Esophagus muscularis mucosa (tissue), 4 donors: ENCODE measurements around the gene SLC1A1. TPM values are rescaled to one million over a fixed set of nuclear protein-coding genes. Genes with fewer than 3 reads are reported as not detected.

Experiments used
- DNase-seq: peaks from one replicate; pipeline ENCODE4 v3.0.0-alpha.2; 2017; ENCODE audit errors: extremely low spot score
- H3K27ac ChIP-seq, 4 donors: fragments of 200-600 bp; sonication (generic); replicated peaks in 1 of 4; 1 replicate in 3 of 4; 2 replicates in 1 of 4; pipeline ENCODE4 v1.5.1; 2016 to 2019; ENCODE audit warnings: mild to moderate bottlenecking in 1 of 4
- H3K27me3 ChIP-seq, 4 donors: fragments of 200-600 bp; sonication (generic); one replicate each; pipeline versions ENCODE4 v1.5.1 to v1.6.0; 2016 to 2019
- H3K36me3 ChIP-seq, 4 donors: fragments of 200-600 bp; sonication (generic); one replicate each; pipeline ENCODE4 v1.5.1; 2016 to 2019
- H3K4me1 ChIP-seq, 4 donors: fragments of 200-600 bp; sonication (generic); one replicate each; pipeline ENCODE4 v1.5.1; 2016 to 2019
- H3K4me3 ChIP-seq, 4 donors: fragments of 200-600 bp; sonication (generic); 1 replicate in 2 of 4; 2 replicates in 2 of 4; pipeline ENCODE4 v1.5.1; 2016 to 2019; ENCODE audit warnings: mild to moderate bottlenecking in 4 of 4, moderate library complexity in 1 of 4
- H3K9me3 ChIP-seq, 4 donors: fragments of 200-600 bp; sonication (generic); 1 replicate in 3 of 4; 2 replicates in 1 of 4; pipeline ENCODE4 v1.5.1; 2016 to 2019
- CTCF ChIP-seq, 3 experiments: fragments of 200-600 bp in 2 of 3; fragments of 450-650 bp in 1 of 3; sonication (generic) in 2 of 3; IDR thresholded peaks; one replicate each; pipeline ENCODE4 v1.5.1; 2017 to 2019; ENCODE audit warnings: antibody characterized with exemption in 3 of 3, mild to moderate bottlenecking in 2 of 3, moderate library complexity in 1 of 3
- EP300 ChIP-seq: sonication (generic); formaldehyde crosslinking; IDR thresholded peaks from one replicate; pipeline ENCODE4 v1.6.1; 2017; ENCODE audit warnings: antibody characterized with exemption
- POLR2A ChIP-seq: fragments of 450-650 bp; IDR thresholded peaks from one replicate; pipeline ENCODE4 v1.6.1; 2017; ENCODE audit warnings: antibody characterized with exemption, moderate library complexity, mild to moderate bottlenecking, low read depth
- POLR2AphosphoS5 ChIP-seq, 2 donors: sonication (generic); formaldehyde crosslinking; IDR thresholded peaks; one replicate each; pipeline ENCODE4 v1.6.1; 2017; ENCODE audit warnings: antibody characterized with exemption in 2 of 2
- WGBS: methylation state at CpG from one replicate; pipeline ENCODE4 v1.1.5; 2018; 5-methylcytosine and 5-hydroxymethylcytosine counted together
- intact Hi-C: fragments of 100-400 bp; cut with DNase I; formaldehyde crosslinking; loops from one replicate; pipeline ENCODE4 v1.15.1; 2023
- total RNA-seq, 4 donors: library from RNA; depleted of rRNA; stranded (reverse); fragments of >200 nt; gene quantifications; one replicate each; pipeline versions ENCODE4 v1.1.0 to v1.2.1, GENCODE V29; 2016

SLC1A1 gene
- total RNA-seq, 4 donors from 2014 or later, result 2.0 to 3.5 (median 2.1) TPM

DNA sequence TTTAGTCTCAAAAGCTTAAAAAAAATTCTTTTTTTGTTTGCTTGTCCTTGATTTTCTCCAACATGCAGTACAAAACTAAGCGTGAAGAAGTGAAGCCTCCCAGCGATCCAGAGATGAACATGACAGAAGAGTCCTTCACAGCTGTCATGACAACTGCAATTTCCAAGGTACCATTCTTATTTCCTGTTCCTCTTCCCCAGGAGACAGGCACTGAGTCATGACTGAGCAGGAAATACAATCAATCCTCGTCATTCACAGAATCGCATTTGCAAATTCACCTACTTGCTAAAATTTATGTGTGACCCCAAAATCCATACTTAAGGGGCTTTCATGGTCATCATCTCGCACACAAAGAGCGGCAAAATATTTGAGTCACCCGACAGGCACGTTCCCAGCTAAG, 77.3 kb downstream of the SLC1A1 start:
- Histone ChIP-seq H3K4me1 (no peaks in the 10 kb centered on the region), H3K4me3 (no peak overlapping the region), H3K9me3 (no peaks in the 10 kb centered on the region), H3K27ac (no peak overlapping the region), H3K27me3 (no peaks in the 10 kb centered on the region), H3K36me3 (no peaks in the 10 kb centered on the region)
- intact Hi-C loops, result no loop called here
- WGBS, result 82% methylated on average over 8 of the region's 8 CpGs
- no peak for DNase-seq
- no peak for TF ChIP-seq CTCF (IDR thresholded peaks at IDR 0.05)

DNA sequence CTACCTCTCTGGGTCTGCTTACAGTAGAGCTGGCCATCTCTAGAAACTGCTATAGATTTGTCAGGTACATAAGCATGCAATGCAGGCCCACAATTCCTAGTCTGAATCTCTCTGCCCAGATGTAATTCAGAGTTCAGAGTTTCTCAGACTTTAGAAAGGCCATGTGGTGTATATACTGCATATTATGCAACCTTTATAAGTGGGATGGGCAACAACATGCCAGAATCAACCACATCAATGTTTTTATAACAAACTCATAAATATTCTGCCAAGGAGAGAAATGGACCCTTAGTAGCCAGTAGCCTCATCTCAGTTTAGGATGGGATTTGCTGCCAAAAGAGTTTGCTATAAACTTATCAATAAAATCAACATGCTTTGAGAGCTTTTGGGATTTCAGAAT, 78.8 kb downstream of the SLC1A1 start:
- H3K9me3 ChIP-seq, result no peaks in the 10 kb centered on the region
- TF ChIP-seq POLR2A (no peak), POLR2AphosphoS5 (IDR thresholded peaks at IDR 0.05) (no peak), EP300 (no peak), CTCF (IDR thresholded peaks at IDR 0.05) (no peak)
- H3K36me3 ChIP-seq, result no peaks in the 10 kb centered on the region
- no peak overlapping the region for H3K4me3 ChIP-seq
- no peaks in the 10 kb centered on the region for H3K27me3 ChIP-seq
- no peak for DNase-seq
- peaks cover 0 to 7% (median 4%) of the 10 kb centered on the region in 4 donors for H3K4me1 ChIP-seq
- intact Hi-C loops, result no loop called here
- H3K27ac ChIP-seq, result no peak overlapping the region

DNA sequence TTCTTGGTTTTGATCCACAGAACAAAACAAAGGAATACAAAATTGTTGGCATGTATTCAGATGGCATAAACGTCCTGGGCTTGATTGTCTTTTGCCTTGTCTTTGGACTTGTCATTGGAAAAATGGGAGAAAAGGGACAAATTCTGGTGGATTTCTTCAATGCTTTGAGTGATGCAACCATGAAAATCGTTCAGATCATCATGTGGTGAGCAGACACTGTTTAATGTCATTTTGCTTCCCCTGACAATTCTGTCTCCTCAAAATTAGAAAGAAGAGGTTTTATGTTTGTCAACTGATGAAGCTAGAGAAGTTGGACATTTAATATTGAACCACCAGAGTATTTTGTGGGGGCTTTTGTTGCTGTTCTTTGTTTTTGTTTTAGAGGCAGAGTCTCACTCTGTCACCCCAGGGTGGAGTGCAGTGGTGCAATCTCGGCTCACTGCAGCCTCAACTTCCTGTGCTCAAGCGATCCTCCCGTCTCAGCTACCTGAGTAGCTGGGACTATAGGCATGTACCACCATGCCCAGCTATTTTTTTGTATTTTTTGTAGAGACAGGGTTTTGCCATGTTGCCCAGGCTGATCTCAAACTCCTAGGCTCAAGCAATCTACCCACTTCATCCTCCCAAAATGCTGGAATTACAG, 82.0 kb downstream of the SLC1A1 start:
- TF ChIP-seq CTCF (IDR thresholded peaks at IDR 0.05) (no peak), EP300 (no peak), POLR2A (no peak), POLR2AphosphoS5 (IDR thresholded peaks at IDR 0.05) (no peak)
- 72% methylated on average over 5 of the region's 5 CpGs for WGBS
- H3K36me3 ChIP-seq, result peaks cover 0 to 12% (median 4%) of the 10 kb centered on the region in 4 donors
- no peak for DNase-seq
- intact Hi-C loops, result no loop called here
- no peak overlapping the region for H3K4me3 ChIP-seq
- peaks cover 0 to 16% (median 10%) of the 10 kb centered on the region in 4 donors for H3K4me1 ChIP-seq
- no peaks in the 10 kb centered on the region for H3K9me3 ChIP-seq
- no peaks in the 10 kb centered on the region for H3K27me3 ChIP-seq
- H3K27ac ChIP-seq, result no peak overlapping the region

- H3K27me3 ChIP-seq, result no peaks in the 10 kb centered on the region
- H3K9me3 ChIP-seq, result no peaks in the 10 kb centered on the region
- 90% methylated on average over 4 of the region's 4 CpGs for WGBS
- H3K27ac ChIP-seq, result no peak overlapping the region
- H3K36me3 ChIP-seq, result peaks cover 0 to 13% (median 6%) of the 10 kb centered on the region in 4 donors
- H3K4me1 ChIP-seq, result peaks cover 0 to 16% (median 10%) of the 10 kb centered on the region in 4 donors
- no peak overlapping the region for H3K4me3 ChIP-seq
- DNase-seq, result no peak
- TF ChIP-seq EP300, result no peak
- TF ChIP-seq POLR2AphosphoS5 (IDR thresholded peaks at IDR 0.05), result no peak
- no peak for TF ChIP-seq CTCF (IDR thresholded peaks at IDR 0.05)
- no peak for TF ChIP-seq POLR2A
- intact Hi-C loops, result no loop called here
These were observed 82.9 kb downstream of the SLC1A1 start for GRCh38 chr9:4573176-4573575.
